GM12874 (cell line): ENCODE data around the gene LEMD3.

Experiments used
- CTCF ChIP-seq: IDR thresholded peaks from 2 replicates; pipeline ENCODE4 v1.5.1; 2011; ENCODE audit warnings: low read depth, mild to moderate bottlenecking, control low read depth, low read length, moderate library complexity; ENCODE audit not compliant: insufficient read depth

The LEMD3 gene

GRCh38 chr12:65169320-65170208 is at the start of gene LEMD3:
LEMD3 (plus strand) TSS chr12:65169583; CDS start chr12:65169597, 14 bp downstream.
- TF ChIP-seq CTCF = no peak

GRCh38 chr12:65121049-65121955 is 48.1 kb upstream of the LEMD3 start, which contains the start of gene WIF1:
WIF1 (minus strand) TSS chr12:65121305; CDS start chr12:65121191, 114 bp downstream.
- peak; percentile 72 for TF ChIP-seq CTCF

GRCh38 chr12:65121956-65122469 is 47.4 kb upstream of the LEMD3 start:
- no peak for TF ChIP-seq CTCF

- TF ChIP-seq CTCF = no peak
These were observed 46.7 kb upstream of the LEMD3 start for GRCh38 chr12:65122703-65123102.

GRCh38 chr12:65123435-65124063 is 45.8 kb upstream of the LEMD3 start:
- TF ChIP-seq CTCF = peak; percentile 45; the same call in 1 of the 2 replicates

- TF ChIP-seq CTCF = no peak
These were observed 44.1 kb upstream of the LEMD3 start for GRCh38 chr12:65125247-65125646.
